ENCODE measurements around the gene PRKAG2. TPM values are rescaled to one million over a fixed set of nuclear protein-coding genes. Genes with fewer than 3 reads are reported as not detected.

The PRKAG2 gene
- total and polyA plus RNA-seq, 4 donors, result 3.6 to 25.1 (median 16.8) TPM

- Histone ChIP-seq H3K27me3 (ENCODE audit: control insufficient read depth in 4 of 4, insufficient read depth in 4 of 4, low read length in 3 of 4) (no peaks in the 10 kb centered on the region), H3K36me3 (ENCODE audit: control insufficient read depth in 4 of 4, insufficient read depth in 3 of 4, low read depth in 1 of 4, low read length in 3 of 4) (peaks cover 0 to 19% (median 7%) of the 10 kb centered on the region in 4 donors), H3K4me3 (ENCODE audit: low read depth in 1 of 3, low read length in 3 of 3) (no peak overlapping the region), H3K4me1 (ENCODE audit: control insufficient read depth in 4 of 4, insufficient read depth in 4 of 4, low read length in 3 of 4) (no peaks in the 10 kb centered on the region), H3K9ac (ENCODE audit: low read depth in 1 of 2, low read length in 2 of 2) (no peak overlapping the region), H3K27ac (ENCODE audit: low read depth in 1 of 2, low read length in 2 of 2) (no peak overlapping the region), H3K9me3 (ENCODE audit: control insufficient read depth in 4 of 4, low read length in 3 of 4) (no peaks in the 10 kb centered on the region)
- TF ChIP-seq TAF1 (conservative IDR thresholded peaks at IDR 0.05) (no peak), ATF3 (IDR thresholded peaks at IDR 0.05) (no peak), SP1 (IDR thresholded peaks at IDR 0.05) (no peak), RAD21 (IDR thresholded peaks at IDR 0.05) (no peak), CTCF (IDR thresholded peaks at IDR 0.05; ENCODE audit: low read depth, low read length, missing input control) (no peak), FOXA1 (IDR thresholded peaks at IDR 0.05) (no peak), GABPA (IDR thresholded peaks at IDR 0.05 in 1 of 2, conservative IDR thresholded peaks at IDR 0.05 in 1 of 2) (no peak), REST (IDR thresholded peaks at IDR 0.05) (no peak), YY1 (IDR thresholded peaks at IDR 0.05) (no peak), JUND (IDR thresholded peaks at IDR 0.05) (no peak), HNF4G (IDR thresholded peaks at IDR 0.05) (no peak), HNF4A (conservative IDR thresholded peaks at IDR 0.05) (no peak), NR2F2 (IDR thresholded peaks at IDR 0.05) (no peak), ZBTB33 (IDR thresholded peaks at IDR 0.05) (no peak), EGR1 (IDR thresholded peaks at IDR 0.05; ENCODE audit: low read depth in 2 of 2) (no peak), RXRA (IDR thresholded peaks at IDR 0.05) (no peak), MAX (IDR thresholded peaks at IDR 0.05) (no peak), FOXA2 (IDR thresholded peaks at IDR 0.05) (no peak)
- DNase-seq (ENCODE audit: low spot score), result no peak
- 93% methylated on average over 13 of the region's 13 CpGs for WGBS
These were observed 286.7 kb downstream of the PRKAG2 start for GRCh38 chr7:151590071-151590849.
